22Rv1 (cell line): ENCODE measurements around the gene EGR1.

ENCODE experiments used
- ZFX ChIP-seq: fragments of 450-650 bp; IDR thresholded peaks from 2 replicates; pipeline ENCODE4 v1.6.1; 2017; ENCODE audit warnings: antibody characterized with exemption, borderline replicate concordance
- TF ChIP-seq, protein P1 (sequence below): fragments of 450-650 bp; IDR thresholded peaks from 2 replicates; pipeline ENCODE4 v1.5.1; 2017; ENCODE audit warnings: mild to moderate bottlenecking

DNA sequence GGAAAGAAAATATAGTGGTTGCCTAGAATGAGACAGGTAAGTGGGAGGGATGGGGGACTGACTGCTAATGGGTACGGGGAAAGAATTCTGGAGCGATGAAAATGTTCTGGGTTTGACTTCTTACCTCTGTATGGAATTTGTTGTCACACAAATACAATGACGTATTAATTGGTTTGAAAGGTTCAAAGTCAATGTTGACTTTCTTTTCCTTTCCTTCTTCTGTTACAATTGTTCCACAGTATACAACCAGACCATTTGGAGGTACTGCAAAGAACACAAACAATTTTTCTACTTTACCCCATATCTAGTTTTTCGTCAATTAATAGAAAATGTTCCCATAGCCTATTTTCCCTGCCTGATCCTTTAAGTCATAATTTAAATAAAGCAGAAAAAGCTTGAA, 52.2 kb downstream of the EGR1 start:
- TF ChIP-seq, protein P1, sequence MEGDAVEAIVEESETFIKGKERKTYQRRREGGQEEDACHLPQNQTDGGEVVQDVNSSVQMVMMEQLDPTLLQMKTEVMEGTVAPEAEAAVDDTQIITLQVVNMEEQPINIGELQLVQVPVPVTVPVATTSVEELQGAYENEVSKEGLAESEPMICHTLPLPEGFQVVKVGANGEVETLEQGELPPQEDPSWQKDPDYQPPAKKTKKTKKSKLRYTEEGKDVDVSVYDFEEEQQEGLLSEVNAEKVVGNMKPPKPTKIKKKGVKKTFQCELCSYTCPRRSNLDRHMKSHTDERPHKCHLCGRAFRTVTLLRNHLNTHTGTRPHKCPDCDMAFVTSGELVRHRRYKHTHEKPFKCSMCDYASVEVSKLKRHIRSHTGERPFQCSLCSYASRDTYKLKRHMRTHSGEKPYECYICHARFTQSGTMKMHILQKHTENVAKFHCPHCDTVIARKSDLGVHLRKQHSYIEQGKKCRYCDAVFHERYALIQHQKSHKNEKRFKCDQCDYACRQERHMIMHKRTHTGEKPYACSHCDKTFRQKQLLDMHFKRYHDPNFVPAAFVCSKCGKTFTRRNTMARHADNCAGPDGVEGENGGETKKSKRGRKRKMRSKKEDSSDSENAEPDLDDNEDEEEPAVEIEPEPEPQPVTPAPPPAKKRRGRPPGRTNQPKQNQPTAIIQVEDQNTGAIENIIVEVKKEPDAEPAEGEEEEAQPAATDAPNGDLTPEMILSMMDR, result no peak
- TF ChIP-seq ZFX, result no peak
